HEK293 (cell line): ENCODE data around the gene ZNF783.

Experiments
- CTCF ChIA-PET: fragments of 350-600 bp; formaldehyde crosslinking; extraction: SDS; loops from one replicate; lab custom pipeline; 2021; ENCODE audit warnings: antibody characterized with exemption; lab: Yijun Ruan, JAX
- POLR2A ChIA-PET: fragments of 300-600 bp; formaldehyde crosslinking; extraction: SDS; loops from one replicate; lab custom pipeline; 2020; ENCODE audit warnings: antibody characterized with exemption, inconsistent platforms; lab: Yijun Ruan, JAX
- H3K27ac ChIP-seq: fragments of 200-500 bp; sonication (Bioruptor generic); 2 replicates; pipeline ENCODE4 v1.5.1; 2014; ENCODE audit warnings: low read depth, low read length, control low read depth, inconsistent platforms; ENCODE audit errors: extremely low read depth
- H3K36me3 ChIP-seq, 2 experiments: fragments of 200-500 bp in 1 of 2; sonication (Bioruptor generic) in 1 of 2; 1 replicate in 1 of 2; 2 replicates in 1 of 2; pipeline ENCODE4 v1.5.1; 2014 to 2017; ENCODE audit warnings: inconsistent platforms in 2 of 2, low read length in 2 of 2; ENCODE audit not compliant: control insufficient read depth in 2 of 2, insufficient read depth in 1 of 2
- H3K4me1 ChIP-seq: fragments of 200-500 bp; sonication (Bioruptor generic); 2 replicates; pipeline ENCODE4 v1.5.1; 2014; ENCODE audit warnings: mild to moderate bottlenecking, low read length, inconsistent platforms; ENCODE audit not compliant: control insufficient read depth, insufficient read depth
- H3K4me3 ChIP-seq: 2 replicates; pipeline ENCODE4 v1.5.1; 2011; ENCODE audit warnings: low read depth, mild to moderate bottlenecking, control low read depth, low read length, moderate library complexity
- H3K9me3 ChIP-seq: fragments of 200-500 bp; sonication (Bioruptor generic); 2 replicates; pipeline ENCODE4 v1.5.1; 2014; ENCODE audit warnings: low read depth, low read length, inconsistent platforms; ENCODE audit not compliant: control insufficient read depth, insufficient read depth
- BCL6B ChIP-seq: fragments of 450-650 bp; formaldehyde crosslinking; IDR thresholded peaks from 2 replicates; pipeline ENCODE4 v1.5.1; 2017; ENCODE audit warnings: missing biosample characterization, missing genetic modification characterization
- EGR2 ChIP-seq: fragments of 450-650 bp; formaldehyde crosslinking; IDR thresholded peaks from 2 replicates; pipeline ENCODE4 v1.5.1; 2016; ENCODE audit warnings: low read depth, missing biosample characterization, missing genetic modification characterization
- GFI1B ChIP-seq: fragments of 450-650 bp; formaldehyde crosslinking; IDR thresholded peaks from 2 replicates; pipeline ENCODE4 v1.5.1; 2016; ENCODE audit warnings: missing biosample characterization, missing genetic modification characterization
- HOXA7 ChIP-seq: sonication (generic); formaldehyde crosslinking; IDR thresholded peaks from 2 replicates; pipeline ENCODE4 v1.8.1; 2022; ENCODE audit warnings: missing genetic modification reagents, borderline replicate concordance
- KLF7 ChIP-seq: fragments of 450-650 bp; formaldehyde crosslinking; IDR thresholded peaks from 2 replicates; pipeline ENCODE4 v1.5.1; 2016; ENCODE audit warnings: missing biosample characterization, missing genetic modification characterization, borderline replicate concordance
- OVOL3 ChIP-seq: fragments of 450-650 bp; formaldehyde crosslinking; IDR thresholded peaks from 2 replicates; pipeline ENCODE4 v1.5.1; 2016; ENCODE audit warnings: missing biosample characterization, missing genetic modification characterization
- PRDM6 ChIP-seq: fragments of 450-650 bp; formaldehyde crosslinking; IDR thresholded peaks from 2 replicates; pipeline ENCODE4 v1.5.1; 2017; ENCODE audit warnings: missing biosample characterization, missing genetic modification characterization
- REPIN1 ChIP-seq: fragments of 450-650 bp; formaldehyde crosslinking; IDR thresholded peaks from 2 replicates; pipeline ENCODE4 v1.5.1; 2017; ENCODE audit warnings: missing biosample characterization, missing genetic modification characterization, low read depth
- SCRT2 ChIP-seq: fragments of 450-650 bp; formaldehyde crosslinking; IDR thresholded peaks from 2 replicates; pipeline ENCODE4 v1.5.1; 2016; ENCODE audit warnings: missing biosample characterization, missing genetic modification characterization
- ZBTB1 ChIP-seq: fragments of 450-650 bp; formaldehyde crosslinking; IDR thresholded peaks from 2 replicates; pipeline ENCODE4 v1.5.1; 2016; ENCODE audit warnings: missing biosample characterization, missing genetic modification characterization
- ZBTB7A ChIP-seq: fragments of 450-650 bp; formaldehyde crosslinking; IDR thresholded peaks from 2 replicates; pipeline ENCODE4 v1.5.1; 2016; ENCODE audit warnings: low read depth, missing biosample characterization, missing genetic modification characterization
- ZEB2 ChIP-seq: fragments of 450-650 bp; formaldehyde crosslinking; IDR thresholded peaks from 2 replicates; pipeline ENCODE4 v1.5.1; 2016; ENCODE audit warnings: missing biosample characterization, missing genetic modification characterization
- ZNF112 ChIP-seq: fragments of 450-650 bp; formaldehyde crosslinking; IDR thresholded peaks from 2 replicates; pipeline ENCODE4 v1.5.0; 2017; ENCODE audit warnings: missing biosample characterization, missing genetic modification characterization
- ZNF114 ChIP-seq: fragments of 450-650 bp; formaldehyde crosslinking; IDR thresholded peaks from 2 replicates; pipeline ENCODE4 v1.5.0; 2017; ENCODE audit warnings: missing biosample characterization, missing genetic modification characterization
- ZNF146 ChIP-seq: fragments of 450-650 bp; formaldehyde crosslinking; IDR thresholded peaks from 2 replicates; pipeline ENCODE4 v1.5.1; 2016; ENCODE audit warnings: missing biosample characterization, missing genetic modification characterization
- ZNF19 ChIP-seq: fragments of 450-650 bp; formaldehyde crosslinking; IDR thresholded peaks from 2 replicates; pipeline ENCODE4; 2016; ENCODE audit warnings: missing biosample characterization, missing genetic modification characterization, low read depth
- ZNF2 ChIP-seq: fragments of 450-650 bp; formaldehyde crosslinking; IDR thresholded peaks from 2 replicates; pipeline ENCODE4 v1.5.1; 2016; ENCODE audit warnings: missing biosample characterization, missing genetic modification characterization
- ZNF26 ChIP-seq: fragments of 450-650 bp; formaldehyde crosslinking; IDR thresholded peaks from 2 replicates; pipeline ENCODE4 v1.5.1; 2016; ENCODE audit warnings: missing biosample characterization, missing genetic modification characterization
- ZNF266 ChIP-seq: fragments of 450-650 bp; formaldehyde crosslinking; IDR thresholded peaks from 2 replicates; pipeline ENCODE4 v1.5.1; 2016; ENCODE audit warnings: missing biosample characterization, missing genetic modification characterization, low read depth
- ZNF510 ChIP-seq: fragments of 450-650 bp; formaldehyde crosslinking; IDR thresholded peaks from 2 replicates; pipeline ENCODE4 v1.5.1; 2018; ENCODE audit warnings: mild to moderate bottlenecking, missing genetic modification characterization, missing biosample characterization; ENCODE audit not compliant: insufficient replicate concordance
- ZNF514 ChIP-seq: fragments of 450-650 bp; formaldehyde crosslinking; IDR thresholded peaks from 2 replicates; pipeline ENCODE4 v1.5.1; 2016; ENCODE audit warnings: missing biosample characterization, missing genetic modification characterization
- ZNF521 ChIP-seq: fragments of 450-650 bp; formaldehyde crosslinking; IDR thresholded peaks from 2 replicates; pipeline ENCODE4 v1.5.1; 2017; ENCODE audit warnings: missing biosample characterization, mild to moderate bottlenecking, missing genetic modification characterization
- ZNF548 ChIP-seq: fragments of 450-650 bp; formaldehyde crosslinking; IDR thresholded peaks from 2 replicates; pipeline ENCODE4 v1.5.1; 2016; ENCODE audit warnings: missing biosample characterization, missing genetic modification characterization
- ZNF580 ChIP-seq: fragments of 450-650 bp; formaldehyde crosslinking; IDR thresholded peaks from 2 replicates; pipeline ENCODE4 v1.5.1; 2016; ENCODE audit warnings: missing biosample characterization, missing genetic modification characterization
- ZNF600 ChIP-seq: fragments of 450-650 bp; formaldehyde crosslinking; IDR thresholded peaks from 2 replicates; pipeline ENCODE4 v1.5.1; 2016; ENCODE audit warnings: missing biosample characterization, missing genetic modification characterization
- ZNF629 ChIP-seq: fragments of 450-650 bp; formaldehyde crosslinking; IDR thresholded peaks from 2 replicates; pipeline ENCODE4 v1.5.1; 2017; ENCODE audit warnings: missing biosample characterization, missing genetic modification characterization
- ZNF785 ChIP-seq: fragments of 450-650 bp; formaldehyde crosslinking; IDR thresholded peaks from 2 replicates; pipeline ENCODE4 v1.5.1; 2016; ENCODE audit warnings: missing biosample characterization, missing genetic modification characterization
- ZNF791 ChIP-seq: fragments of 450-650 bp; formaldehyde crosslinking; IDR thresholded peaks from 2 replicates; pipeline ENCODE4 v1.5.1; 2016; ENCODE audit warnings: missing biosample characterization, missing genetic modification characterization
- ZNF830 ChIP-seq: fragments of 450-650 bp; IDR thresholded peaks from 2 replicates; pipeline ENCODE4 v1.5.0; 2018; ENCODE audit warnings: missing biosample characterization, missing genetic modification characterization, low read depth, mild to moderate bottlenecking, moderate library complexity

Gene ZNF783

GRCh38 chr7:149220534-149220933, 41.5 kb upstream of the ZNF783 start:
- Histone ChIP-seq H3K27ac (no peak overlapping the region), H3K36me3 (peaks cover 28 to 91% of the 10 kb centered on the region in 2 experiments; a peak in 2 of 3 replicates), H3K4me3 (no peak overlapping the region), H3K9me3 (no peaks in the 10 kb centered on the region), H3K4me1 (no peaks in the 10 kb centered on the region)
- ChIA-PET CTCF (no interaction called here), POLR2A (no interaction called here)
- TF ChIP-seq GFI1B (tag by site-specific recombination) (no peak), ZNF146 (no peak), ZEB2 (tag by site-specific recombination) (no peak), ZNF521 (tag by site-specific recombination) (no peak), BCL6B (tag by site-specific recombination) (no peak), ZNF785 (tag by site-specific recombination) (no peak), ZBTB1 (no peak), ZNF510 (tag by site-specific recombination) (no peak), REPIN1 (tag by site-specific recombination) (no peak), ZNF830 (no peak), ZNF791 (tag by site-specific recombination) (no peak), ZNF629 (tag by site-specific recombination) (no peak), PRDM6 (tag by site-specific recombination) (no peak), ZNF2 (tag by site-specific recombination) (no peak), EGR2 (tag by site-specific recombination) (no peak), OVOL3 (tag by site-specific recombination) (no peak), KLF7 (tag by site-specific recombination) (no peak)

GRCh38 chr7:149223176-149223575, 38.8 kb upstream of the ZNF783 start:
- no peaks in the 10 kb centered on the region for H3K4me1 ChIP-seq
- H3K36me3 ChIP-seq, result peaks cover 11 to 69% of the 10 kb centered on the region in 2 experiments; a peak in 2 of 3 replicates
- CTCF ChIA-PET, result no interaction called here
- POLR2A ChIA-PET, result no interaction called here
- no peak overlapping the region for H3K4me3 ChIP-seq
- H3K27ac ChIP-seq, result no peak overlapping the region
- no peak for TF ChIP-seq HOXA7
- no peak for TF ChIP-seq ZNF548 (tag by site-specific recombination)
- TF ChIP-seq ZBTB7A, result no peak
- peak; percentile 49; the same call in 1 of the 2 replicates for TF ChIP-seq ZNF600
- no peaks in the 10 kb centered on the region for H3K9me3 ChIP-seq

GRCh38 chr7:149223761-149224160, 38.2 kb upstream of the ZNF783 start:
- Histone ChIP-seq H3K9me3 (no peaks in the 10 kb centered on the region), H3K4me1 (no peaks in the 10 kb centered on the region), H3K4me3 (no peak overlapping the region), H3K27ac (no peak overlapping the region), H3K36me3 (peaks cover 11 to 63% of the 10 kb centered on the region in 2 experiments; a peak in 2 of 3 replicates)
- CTCF ChIA-PET, result no interaction called here
- POLR2A ChIA-PET, result no interaction called here
- TF ChIP-seq ZNF19, result no peak
- TF ChIP-seq SCRT2 (tag by site-specific recombination), result no peak
- TF ChIP-seq ZNF266 (tag by site-specific recombination), result no peak
- TF ChIP-seq ZNF580 (tag by site-specific recombination), result no peak
- TF ChIP-seq ZNF114 (tag by site-specific recombination), result no peak
- no peak for TF ChIP-seq ZNF514 (tag by site-specific recombination)
- TF ChIP-seq ZNF112 (tag by site-specific recombination), result no peak
- no peak for TF ChIP-seq ZNF26
